ENCODE data around the gene CTSW. TPM values are rescaled to one million over a fixed set of nuclear protein-coding genes. Genes with fewer than 3 reads are reported as not detected.

Gene CTSW
- total RNA-seq, 3 donors from 2014 or later (not counting 1 experiment from before 2014, with no cell fraction given), result 765 to 1,016 (median 976) TPM

GRCh38 chr11:65882120-65883057 is 2.8 kb downstream of the CTSW start:
- no peaks in the 10 kb centered on the region for H3K27me3 ChIP-seq (ENCODE audit: control insufficient read depth, insufficient read depth, low read length)
- Mint-ChIP-seq H3K9me3 (no peaks in the 10 kb centered on the region), H3K27ac (peak overlapping the region; percentile 85 to 95), H3K4me3 (peak overlapping the region; percentile 90), H3K4me1 (peaks cover 49 to 76% of the 10 kb centered on the region in 2 donors), H3K36me3 (no peaks in the 10 kb centered on the region), H3K27me3 (ENCODE audit: low read depth in 2 of 2) (no peaks in the 10 kb centered on the region)
- no peaks in the 10 kb centered on the region for H3K9me3 ChIP-seq (ENCODE audit: control insufficient read depth, insufficient read depth, low read length)
- peaks cover 77% of the 10 kb centered on the region for H3K4me1 ChIP-seq (ENCODE audit: control insufficient read depth, insufficient read depth, low read length)
- intact Hi-C loops (cut with micrococcal nuclease), result no loop called here
- H3K36me3 ChIP-seq (ENCODE audit: control insufficient read depth, insufficient read depth, low read length), result peaks cover 34% of the 10 kb centered on the region
- 89% methylated on average over 30 of the region's 30 CpGs for WGBS (ENCODE audit: insufficient coverage)
- no peak overlapping the region for H3K4me3 ChIP-seq (ENCODE audit: low read length)
- ATAC-seq (no peak), DNase-seq (no peak)
- no peak for TF ChIP-seq CTCF (IDR thresholded peaks at IDR 0.05)
- H3K27ac ChIP-seq (ENCODE audit: low read length), result peak overlapping the region; percentile 82

GRCh38 chr11:65883058-65883761 is 3.6 kb downstream of the CTSW start:
- H3K4me3 Mint-ChIP-seq, result peak overlapping the region; percentile 6
- Histone ChIP-seq H3K36me3 (ENCODE audit: control insufficient read depth, insufficient read depth, low read length) (peaks cover 34% of the 10 kb centered on the region), H3K4me1 (ENCODE audit: control insufficient read depth, insufficient read depth, low read length) (peaks cover 78% of the 10 kb centered on the region), H3K9me3 (ENCODE audit: control insufficient read depth, insufficient read depth, low read length) (no peaks in the 10 kb centered on the region), H3K27ac (ENCODE audit: low read length) (no peak overlapping the region), H3K27me3 (ENCODE audit: control insufficient read depth, insufficient read depth, low read length) (no peaks in the 10 kb centered on the region), H3K4me3 (ENCODE audit: low read length) (no peak overlapping the region)
- DNase-seq (no peak), ATAC-seq (no peak)
- H3K27ac Mint-ChIP-seq, result peak overlapping the region; percentile 83 to 84
- H3K27me3 Mint-ChIP-seq (ENCODE audit: low read depth in 2 of 2), result no peaks in the 10 kb centered on the region
- no peaks in the 10 kb centered on the region for H3K9me3 Mint-ChIP-seq
- no peak for TF ChIP-seq CTCF (IDR thresholded peaks at IDR 0.05)
- intact Hi-C loops (cut with micrococcal nuclease), result no loop called here
- WGBS (ENCODE audit: insufficient coverage), result 90% methylated on average over 10 of the region's 13 CpGs
- no peaks in the 10 kb centered on the region for H3K36me3 Mint-ChIP-seq
- H3K4me1 Mint-ChIP-seq, result peaks cover 55 to 79% of the 10 kb centered on the region in 2 donors

GRCh38 chr11:65883786-65884715 is 4.4 kb downstream of the CTSW start:
- H3K27ac Mint-ChIP-seq, result peak overlapping the region; percentile 83 to 84
- H3K4me3 Mint-ChIP-seq, result peak overlapping the region; percentile 59
- Histone ChIP-seq H3K4me3 (ENCODE audit: low read length) (no peak overlapping the region), H3K9me3 (ENCODE audit: control insufficient read depth, insufficient read depth, low read length) (no peaks in the 10 kb centered on the region), H3K27ac (ENCODE audit: low read length) (no peak overlapping the region), H3K36me3 (ENCODE audit: control insufficient read depth, insufficient read depth, low read length) (peaks cover 34% of the 10 kb centered on the region), H3K4me1 (ENCODE audit: control insufficient read depth, insufficient read depth, low read length) (peaks cover 76% of the 10 kb centered on the region), H3K27me3 (ENCODE audit: control insufficient read depth, insufficient read depth, low read length) (no peaks in the 10 kb centered on the region)
- WGBS (ENCODE audit: insufficient coverage), result 84% methylated on average over 28 of the region's 28 CpGs
- no peaks in the 10 kb centered on the region for H3K9me3 Mint-ChIP-seq
- no peaks in the 10 kb centered on the region for H3K27me3 Mint-ChIP-seq (ENCODE audit: low read depth in 2 of 2)
- H3K36me3 Mint-ChIP-seq, result no peaks in the 10 kb centered on the region
- no peak for ATAC-seq
- intact Hi-C loops (cut with micrococcal nuclease), result loop anchor here (1.0 kb wide), 1 partner anchor 105 kb away; no protein-coding TSS in a partner anchor
- DNase-seq, result no peak
- no peak for TF ChIP-seq CTCF (IDR thresholded peaks at IDR 0.05)
- peaks cover 55 to 79% of the 10 kb centered on the region in 2 donors for H3K4me1 Mint-ChIP-seq
